ENCODE results near the gene ITPR1. TPM values are rescaled to one million over a fixed set of nuclear protein-coding genes. Genes with fewer than 3 reads are reported as not detected.
A peak's percentile ranks its signal among the peaks of the same experiment; 100 is the strongest.

Gene ITPR1
- total RNA-seq, 1 experiment from 2014 or later, result 48.5 TPM

- peak overlapping the region; percentile 59 for H3K4me2 ChIP-seq (ENCODE audit: low read length)
- H3K27me3 ChIP-seq (ENCODE audit: low read length), result no peaks in the 10 kb centered on the region
- ATAC-seq, result no peak
- no peaks in the 10 kb centered on the region for H3K79me2 ChIP-seq (ENCODE audit: low read length)
- H3K36me3 ChIP-seq (ENCODE audit: low read depth, low read length), result no peaks in the 10 kb centered on the region
- no peak for DNase-seq
- H4K20me1 ChIP-seq (ENCODE audit: low read length), result 0 out of 2 replicates have a peak, but pooled peaks cover 4% of the 10 kb centered on the region
- H3K9ac ChIP-seq (ENCODE audit: low read length), result no peak overlapping the region
- H3K27ac ChIP-seq (ENCODE audit: low read length), result no peak overlapping the region
- ChIA-PET CTCF (interaction anchor here (0.7 to 1.2 kb wide), 2 partner anchors 49 to 244 kb away, joined by 8 to 9 read pairs; no protein-coding TSS in a partner anchor), POLR2A (ENCODE audit: unreplicated experiment) (interaction anchor here (0.7 kb wide), 1 partner anchor 57 kb away, joined by 5 read pairs; no protein-coding TSS in a partner anchor)
- peak overlapping the region; percentile 20; the same call in 1 of the 2 replicates for H2AFZ ChIP-seq (ENCODE audit: low read length)
- H3K4me1 ChIP-seq (ENCODE audit: insufficient read depth, low read length), result peaks cover 19% of the 10 kb centered on the region
- no peaks in the 10 kb centered on the region for H3K9me3 ChIP-seq (ENCODE audit: low read length)
- TF ChIP-seq EZH2 (IDR thresholded peaks at IDR 0.05; ENCODE audit: low read length, unreplicated experiment), result no peak
- no peak for TF ChIP-seq CTCF (conservative IDR thresholded peaks at IDR 0.05; ENCODE audit: low read depth, low read length)
- TF ChIP-seq EZH2phosphoT487 (IDR thresholded peaks at IDR 0.05; ENCODE audit: borderline replicate concordance, low read length), result no peak
- no peaks in the 10 kb centered on the region for H3K9me2 ChIP-seq (replicated peaks; ENCODE audit: low read length)
- no TSS peak for BruUV-seq (replicated peaks)
- intact Hi-C loops (cut with micrococcal nuclease), result loop anchor here (5.0 kb wide), 2 partner anchors 48 to 172 kb away; no protein-coding TSS in a partner anchor
- H3F3A ChIP-seq (ENCODE audit: low read length, unreplicated experiment), result no peaks in the 10 kb centered on the region
- peak overlapping the region; percentile 50 for H3K4me3 ChIP-seq (ENCODE audit: low read length)
Observed at GRCh38 chr3:4584456-4585249, 91.5 kb downstream of the ITPR1 start.

GRCh38 chr3:4586381-4586780 is 93.2 kb downstream of the ITPR1 start:
- Histone ChIP-seq H3K9me2 (replicated peaks; ENCODE audit: low read length) (no peaks in the 10 kb centered on the region), H3K4me2 (ENCODE audit: low read length) (no peak overlapping the region), H3K9me3 (ENCODE audit: low read length) (no peaks in the 10 kb centered on the region), H3K36me3 (ENCODE audit: low read depth, low read length) (no peaks in the 10 kb centered on the region), H3K4me1 (ENCODE audit: insufficient read depth, low read length) (peaks cover 19% of the 10 kb centered on the region), H3K4me3 (ENCODE audit: low read length) (no peak overlapping the region), H3K9ac (ENCODE audit: low read length) (no peak overlapping the region), H3F3A (ENCODE audit: low read length, unreplicated experiment) (no peaks in the 10 kb centered on the region), H4K20me1 (ENCODE audit: low read length) (0 out of 2 replicates have a peak, but pooled peaks cover 4% of the 10 kb centered on the region), H3K27me3 (ENCODE audit: low read length) (no peaks in the 10 kb centered on the region), H2AFZ (ENCODE audit: low read length) (no peak overlapping the region), H3K79me2 (ENCODE audit: low read length) (no peaks in the 10 kb centered on the region), H3K27ac (ENCODE audit: low read length) (no peak overlapping the region)
- ChIA-PET POLR2A (ENCODE audit: unreplicated experiment) (no interaction called here), CTCF (no interaction called here)
- no peak for ATAC-seq
- no TSS peak for BruUV-seq (replicated peaks)
- no peak for TF ChIP-seq CTCF (conservative IDR thresholded peaks at IDR 0.05; ENCODE audit: low read depth, low read length)
- no peak for TF ChIP-seq EZH2 (IDR thresholded peaks at IDR 0.05; ENCODE audit: low read length, unreplicated experiment)
- no peak for TF ChIP-seq EZH2phosphoT487 (IDR thresholded peaks at IDR 0.05; ENCODE audit: borderline replicate concordance, low read length)
- intact Hi-C loops (cut with micrococcal nuclease), result no loop called here
- no peak for DNase-seq
